Right lobe of liver (tissue), 6 donors: ENCODE data around the gene ZNF79. TPM values are rescaled to one million over a fixed set of nuclear protein-coding genes. Genes with fewer than 3 reads are reported as not detected.

Experiments used
- ATAC-seq, 4 donors: fragments of 200-7000 bp; cut with Tn5 transposase; one replicate each; pipeline ENCODE4 v1.9.1; 2020; ENCODE audit warnings: mild to moderate bottlenecking in 4 of 4, moderate library complexity in 4 of 4
- DNase-seq, 3 donors: peaks; one replicate each; pipeline ENCODE4 v3.0.0-alpha.2; 2020
- H3K27ac ChIP-seq, 3 donors: fragments of 200-600 bp; one replicate each; pipeline ENCODE4 v1.8.0; 2022
- H3K27me3 ChIP-seq, 2 donors: fragments of 200-600 bp; one replicate each; pipeline ENCODE4 v1.8.0; 2022
- H3K36me3 ChIP-seq, 4 donors: fragments of 200-600 bp; sonication (generic) in 1 of 4; one replicate each; pipeline versions ENCODE4 v1.5.1 to v1.8.0; 2017 to 2022; ENCODE audit warnings: control low read depth in 1 of 4
- H3K4me1 ChIP-seq, 4 donors: fragments of 200-600 bp; sonication (generic) in 1 of 4; one replicate each; pipeline versions ENCODE4 v1.5.1 to v1.8.0; 2017 to 2022; ENCODE audit warnings: control low read depth in 1 of 4
- H3K4me3 ChIP-seq, 3 donors: fragments of 200-600 bp; one replicate each; pipeline ENCODE4 v1.8.0; 2022
- H3K9me3 ChIP-seq, 4 donors: fragments of 200-600 bp; sonication (generic) in 1 of 4; one replicate each; pipeline versions ENCODE4 v1.5.1 to v1.8.0; 2017 to 2022; ENCODE audit warnings: control low read depth in 1 of 4
- CTCF ChIP-seq, 4 donors: fragments of 200-600 bp in 3 of 4; fragments of 450-650 bp in 1 of 4; IDR thresholded peaks; one replicate each; pipeline versions ENCODE4 v1.5.1 to v1.8.0; 2016 to 2022; ENCODE audit warnings: antibody characterized with exemption in 4 of 4, mild to moderate bottlenecking in 2 of 4
- POLR2A ChIP-seq: fragments of 450-650 bp; IDR thresholded peaks from one replicate; pipeline ENCODE4 v1.6.1; 2017; ENCODE audit warnings: antibody characterized with exemption, mild to moderate bottlenecking
- WGBS: methylation state at CpG from one replicate; pipeline ENCODE4 v1.1.6; 2018; ENCODE audit warnings: low coverage, low lambda C conversion rate; ENCODE audit not compliant: insufficient coverage; ENCODE audit errors: missing lambda C conversion rate; 5-methylcytosine and 5-hydroxymethylcytosine counted together
- intact Hi-C, 2 donors: fragments of 100-400 bp; cut with DNase I; formaldehyde crosslinking; loops; one replicate each; pipeline versions ENCODE4 v1.11.2 to v1.14.1; 2022
- total RNA-seq, 6 experiments: library from RNA; depleted of rRNA in 2 of 6; stranded (reverse); fragments of >200 nt in 2 of 6; fragmentation: NEBNext Ultra II Directional in 3 of 6; extraction: Animal tissue kit (Norgen Biotek cat#: 25700) in 3 of 6; gene quantifications; one replicate each; pipeline versions ENCODE4 v1.1.0 to v1.2.4, GENCODE V29; 2016 to 2023
- donor health status: DM: no; HTN: yes; CAD: no.
- donor health status: DM: no; HTN: no; CAD: no.
- donor health status: DM: no; HTN: no; CAD: no.
- donor health status: DM: no; HTN: yes; CAD: no.
- donor health status: DM: no; HTN: yes; CAD: no.

The ZNF79 gene
- total RNA-seq, 6 experiments from 2014 or later = 2.5 to 4.6 (median 3.5) TPM

- Histone ChIP-seq H3K4me1 (peaks cover 0 to 11% (median 0%) of the 10 kb centered on the region in 4 donors), H3K27me3 (no peaks in the 10 kb centered on the region), H3K4me3 (no peak overlapping the region), H3K36me3 (no peaks in the 10 kb centered on the region), H3K27ac (no peak overlapping the region), H3K9me3 (no peaks in the 10 kb centered on the region)
- no peak for DNase-seq
- ATAC-seq = no peak
- 98% methylated on average over 5 of the region's 5 CpGs for WGBS
- TF ChIP-seq POLR2A (no peak), CTCF (IDR thresholded peaks at IDR 0.05) (no peak)
- intact Hi-C loops = loop anchor here in 1 of 2 donors (5.0 kb wide), 1 partner anchor 50 kb away; no protein-coding TSS in a partner anchor
Measured at GRCh38 chr9:127392166-127392565, 32.0 kb upstream of the ZNF79 start.

- no CpG with 5 or more reads among the region's 5 CpGs for WGBS
- no peak for DNase-seq
- intact Hi-C loops = loop anchor here in 1 of 2 donors (5.0 kb wide), 1 partner anchor 51 kb away; no protein-coding TSS in a partner anchor
- H3K4me1 ChIP-seq = peaks cover 0 to 11% (median 0%) of the 10 kb centered on the region in 4 donors
- H3K27ac ChIP-seq = no peak overlapping the region
- H3K27me3 ChIP-seq = no peaks in the 10 kb centered on the region
- ATAC-seq = no peak
- no peaks in the 10 kb centered on the region for H3K9me3 ChIP-seq
- no peak overlapping the region for H3K4me3 ChIP-seq
- no peaks in the 10 kb centered on the region for H3K36me3 ChIP-seq
- TF ChIP-seq POLR2A = no peak
- TF ChIP-seq CTCF (IDR thresholded peaks at IDR 0.05) = no peak
Measured at GRCh38 chr9:127392976-127393375, 31.2 kb upstream of the ZNF79 start.

- no peaks in the 10 kb centered on the region for H3K27me3 ChIP-seq
- H3K36me3 ChIP-seq = no peaks in the 10 kb centered on the region
- no peak overlapping the region for H3K27ac ChIP-seq
- no peak for DNase-seq
- no peaks in the 10 kb centered on the region for H3K9me3 ChIP-seq
- TF ChIP-seq CTCF (IDR thresholded peaks at IDR 0.05) (no peak), POLR2A (no peak)
- H3K4me3 ChIP-seq = no peak overlapping the region
- 64% methylated on average over 2 of the region's 2 CpGs for WGBS
- intact Hi-C loops = loop anchor here in 1 of 2 donors (5.0 kb wide), 1 partner anchor 51 kb away; no protein-coding TSS in a partner anchor
- no peak for ATAC-seq
- H3K4me1 ChIP-seq = peaks cover 0 to 16% (median 0%) of the 10 kb centered on the region in 4 donors
Measured at GRCh38 chr9:127393645-127394044, 30.5 kb upstream of the ZNF79 start.

GRCh38 chr9:127395497-127396252 is 28.5 kb upstream of the ZNF79 start:
- Histone ChIP-seq H3K4me3 (peak overlapping the region in 2 of 3 donors; percentile 53 to 61), H3K27me3 (no peaks in the 10 kb centered on the region), H3K27ac (no peak overlapping the region), H3K36me3 (peaks cover 0 to 3% (median 0%) of the 10 kb centered on the region in 4 donors), H3K9me3 (no peaks in the 10 kb centered on the region), H3K4me1 (peaks cover 0 to 13% (median 0%) of the 10 kb centered on the region in 4 donors)
- TF ChIP-seq POLR2A = no peak
- intact Hi-C loops = no loop called here
- DNase-seq (no peak), ATAC-seq (no peak)
- 84% methylated on average over 6 of the region's 7 CpGs for WGBS

- no peak for TF ChIP-seq CTCF (IDR thresholded peaks at IDR 0.05)
- peak; percentile 5 for TF ChIP-seq POLR2A
- no peak for DNase-seq
- Histone ChIP-seq H3K9me3 (no peaks in the 10 kb centered on the region), H3K27me3 (no peaks in the 10 kb centered on the region), H3K4me3 (peak overlapping the region; percentile 53 to 61 (median 59)), H3K4me1 (peaks cover 0 to 13% (median 0%) of the 10 kb centered on the region in 4 donors), H3K27ac (no peak overlapping the region), H3K36me3 (peaks cover 0 to 5% (median 0%) of the 10 kb centered on the region in 4 donors)
- intact Hi-C loops = no loop called here
- ATAC-seq = peak in 1 of 4 donors; percentile 5
- 12% methylated on average over 14 of the region's 27 CpGs for WGBS
Measured at GRCh38 chr9:127396253-127396807, 27.9 kb upstream of the ZNF79 start.
